ELF-1 (cell line): Measurements from ENCODE around the gene PAM.

Source experiments
- DNase-seq: peaks from one replicate; pipeline ENCODE4 v3.0.0-alpha.2; 2016; ENCODE audit warnings: low read depth, low spot score

Gene PAM

DNA sequence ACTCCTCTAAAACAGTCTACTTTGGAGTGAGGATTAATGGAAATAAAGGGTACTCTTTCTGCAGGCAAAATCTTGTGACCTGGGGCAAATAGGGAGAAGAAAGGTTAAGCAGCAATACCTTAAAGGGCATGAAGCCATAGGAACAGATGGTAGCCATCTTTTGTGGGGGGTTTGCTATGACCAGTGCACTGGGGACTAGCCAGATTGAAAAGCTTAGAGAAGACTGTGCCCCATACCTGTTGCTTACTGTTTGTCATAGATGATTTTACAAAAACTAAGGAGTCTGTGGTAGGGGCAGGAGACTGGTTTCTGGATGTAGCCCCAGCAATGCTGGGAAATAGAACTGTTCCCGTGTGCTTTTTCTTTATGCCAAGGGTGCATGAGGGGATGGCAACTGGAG is 58.6 kb downstream of the PAM start:
- DNase-seq, result no peak

DNA sequence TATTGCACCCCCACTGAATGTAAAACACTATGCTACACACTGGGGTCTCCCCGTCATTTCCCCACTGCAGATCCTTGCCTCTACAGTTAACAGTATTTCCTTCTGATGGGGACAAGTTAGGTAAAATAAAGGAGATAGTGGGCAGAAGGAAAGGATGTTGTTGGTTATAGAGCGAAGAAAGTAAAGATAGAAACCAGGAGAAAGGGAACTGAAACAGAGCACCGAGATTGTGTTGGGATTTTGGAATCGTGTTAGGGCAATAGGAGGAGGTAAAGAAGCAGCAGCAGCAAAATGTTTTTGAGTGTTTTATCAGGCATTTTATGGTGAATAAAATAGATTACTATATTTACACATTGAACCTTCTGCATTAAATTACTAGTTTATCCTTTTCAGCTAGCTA is 60.0 kb downstream of the PAM start:
- DNase-seq, result no peak

DNA sequence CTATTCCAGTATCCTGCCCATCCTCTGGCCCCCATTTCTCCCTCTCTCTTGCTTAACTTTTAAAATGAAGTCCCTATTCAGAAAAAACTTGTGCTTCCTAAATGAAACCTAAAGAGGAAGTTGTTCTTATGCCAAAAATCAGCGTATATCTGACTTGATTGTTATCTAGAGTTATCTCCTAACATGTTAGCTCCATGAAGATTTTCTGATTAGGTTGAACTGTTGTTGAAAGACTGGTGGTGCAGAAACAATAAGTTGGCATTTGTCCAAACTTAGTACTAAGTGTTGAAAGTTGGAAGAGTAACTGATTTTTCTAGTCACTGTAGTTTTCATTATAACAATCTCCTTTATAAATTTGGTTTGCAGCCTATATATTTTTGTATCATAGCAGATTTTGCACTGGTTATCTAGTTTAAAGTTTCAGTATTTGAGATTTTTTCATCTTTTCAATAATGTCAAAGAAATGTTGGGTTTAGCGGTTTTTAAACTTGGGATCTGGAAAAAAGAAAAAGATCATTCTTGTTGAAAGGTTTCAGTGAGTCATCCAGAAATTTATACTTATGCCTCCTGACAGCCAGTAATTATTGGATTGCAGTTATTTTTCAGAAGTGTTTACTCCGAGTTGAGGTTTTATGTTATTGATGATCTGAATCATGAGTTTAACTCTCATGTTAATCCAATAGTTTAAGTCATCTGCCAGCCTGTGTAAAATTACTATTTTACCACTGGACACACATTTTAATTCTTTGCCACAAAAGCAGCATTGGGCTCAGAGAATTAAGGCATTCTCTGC is 60.6 kb downstream of the PAM start:
- DNase-seq, result no peak

DNA sequence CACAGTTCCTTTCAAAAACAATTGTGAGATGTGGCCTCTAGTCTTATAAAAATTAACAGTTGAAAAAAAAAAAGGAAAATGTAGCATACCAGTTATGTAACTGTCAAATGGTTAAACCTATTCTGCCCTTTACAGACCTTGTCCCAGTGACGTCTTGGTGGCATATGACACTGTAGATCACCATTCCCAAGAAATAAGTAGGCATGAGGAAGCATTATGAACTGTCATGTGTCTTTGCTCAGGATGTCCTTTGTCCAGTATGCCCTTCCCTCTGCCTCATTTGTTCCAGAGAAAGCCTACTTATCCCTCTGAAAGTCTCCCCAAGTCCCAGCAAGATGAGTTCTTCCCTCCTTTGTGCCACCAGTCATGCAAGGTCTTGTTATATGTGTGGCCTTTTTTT is 63.2 kb downstream of the PAM start:
- no peak for DNase-seq

DNA sequence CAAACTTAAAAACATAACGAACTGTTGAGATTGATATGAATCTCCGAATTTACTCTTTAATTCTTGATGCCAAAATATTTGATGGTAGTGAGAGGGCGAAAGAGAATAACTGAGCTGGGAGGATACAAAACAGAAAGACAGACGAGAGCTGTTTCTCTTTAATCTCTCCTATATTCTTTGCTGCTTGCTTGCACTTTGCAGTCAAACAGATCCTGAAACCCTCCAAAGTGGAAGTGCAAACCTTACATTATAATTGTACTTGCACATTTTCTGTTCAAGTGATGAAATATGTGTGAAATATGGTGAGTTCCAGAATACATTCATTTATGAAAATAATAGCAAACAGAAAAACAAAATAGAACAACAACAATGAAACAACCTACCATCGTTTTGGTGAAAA is 63.8 kb downstream of the PAM start:
- DNase-seq, result no peak

DNA sequence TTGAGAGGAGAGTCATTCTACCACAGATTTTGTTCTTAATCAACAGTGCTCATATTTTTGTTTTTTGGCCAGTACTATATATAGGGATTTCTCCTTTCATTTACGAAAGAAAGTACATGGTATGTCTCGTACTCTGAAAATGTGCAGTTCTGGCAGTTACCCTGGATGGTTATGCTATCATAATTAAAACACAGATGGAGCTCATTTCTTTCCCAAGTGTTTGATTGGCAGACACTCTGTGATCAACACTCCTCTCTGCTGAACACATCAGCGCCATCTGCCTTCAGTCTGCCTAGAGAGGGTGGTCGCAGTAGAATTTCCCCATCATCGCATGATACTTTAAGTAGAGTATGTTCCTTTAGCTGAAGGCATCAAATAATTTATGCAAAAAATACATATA is 64.5 kb downstream of the PAM start:
- no peak for DNase-seq

DNA sequence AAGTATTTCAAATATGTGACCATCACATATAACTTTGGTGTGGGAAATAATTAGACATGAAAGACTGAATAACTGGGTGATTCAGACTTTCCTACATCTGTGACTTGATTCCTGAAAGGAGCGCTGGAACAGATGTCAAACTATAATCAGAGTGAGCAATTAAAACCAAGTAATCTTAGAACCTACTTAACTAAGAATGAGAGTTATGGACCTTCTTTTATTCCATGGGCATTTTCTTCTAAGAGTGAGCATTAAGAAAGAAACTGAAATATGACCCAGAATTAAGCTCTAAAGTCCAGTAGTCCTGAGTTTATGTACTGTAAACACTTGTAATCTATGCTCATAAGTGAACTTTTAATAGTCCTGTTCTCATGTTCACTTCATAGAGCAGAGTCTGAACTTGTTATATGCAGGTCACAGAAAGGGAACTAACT is 68.4 kb downstream of the PAM start:
- DNase-seq, result no peak

DNA sequence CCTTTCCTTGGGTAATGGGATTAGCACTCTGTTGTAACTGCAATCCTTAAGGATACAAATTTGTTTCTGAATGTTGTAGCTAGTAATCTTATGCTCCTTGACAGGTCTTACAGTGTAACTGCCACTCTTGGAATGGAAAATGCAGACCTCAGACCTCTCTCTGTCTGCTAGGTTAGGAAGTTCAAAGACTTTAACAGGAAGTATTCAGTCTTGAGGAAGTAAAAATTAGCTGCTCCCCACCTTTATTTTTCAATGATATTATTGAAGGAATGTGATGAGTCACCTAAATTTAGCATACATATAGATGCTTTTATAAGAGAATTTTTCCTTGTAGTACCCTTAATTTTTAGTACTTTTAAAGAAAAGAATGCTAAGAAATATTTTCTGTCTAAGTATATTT is 71.5 kb downstream of the PAM start:
- no peak for DNase-seq

DNA sequence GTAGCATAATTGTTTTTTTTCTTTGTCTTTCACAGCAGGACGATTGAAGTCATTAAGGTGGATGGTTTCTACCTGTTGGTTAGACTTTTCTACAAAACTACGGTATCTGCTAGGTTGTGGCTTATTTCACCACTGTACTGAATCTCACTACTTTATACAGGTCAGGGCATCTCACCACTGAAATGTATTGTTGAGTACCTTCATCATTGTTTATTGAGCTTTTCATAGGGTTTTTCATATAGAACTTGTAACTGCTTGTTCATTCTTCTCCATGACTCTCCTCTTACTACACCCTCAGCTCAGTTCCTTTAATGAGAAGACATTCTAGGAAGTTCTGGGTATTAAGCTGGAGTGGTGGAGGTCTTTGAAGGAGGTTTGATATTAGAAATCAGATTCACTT is 75.1 kb downstream of the PAM start:
- DNase-seq, result no peak

DNA sequence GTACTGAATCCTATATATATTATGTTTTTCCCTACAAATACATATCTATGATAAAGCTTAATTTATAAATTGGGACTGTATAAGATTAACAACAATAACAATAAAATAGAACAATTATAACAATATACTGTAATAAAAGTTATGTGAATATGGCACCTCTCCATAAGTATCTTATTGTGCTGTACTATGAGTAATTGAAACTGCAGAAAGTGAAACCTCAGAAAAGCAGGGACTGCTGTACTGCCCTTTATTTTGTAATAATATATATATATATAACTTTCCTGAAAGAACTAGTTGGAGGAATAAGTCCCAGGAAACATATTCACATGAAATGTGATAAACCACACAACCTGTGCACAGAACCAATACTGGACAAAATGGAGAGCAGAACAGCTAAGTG is 77.3 kb downstream of the PAM start:
- no peak for DNase-seq

DNA sequence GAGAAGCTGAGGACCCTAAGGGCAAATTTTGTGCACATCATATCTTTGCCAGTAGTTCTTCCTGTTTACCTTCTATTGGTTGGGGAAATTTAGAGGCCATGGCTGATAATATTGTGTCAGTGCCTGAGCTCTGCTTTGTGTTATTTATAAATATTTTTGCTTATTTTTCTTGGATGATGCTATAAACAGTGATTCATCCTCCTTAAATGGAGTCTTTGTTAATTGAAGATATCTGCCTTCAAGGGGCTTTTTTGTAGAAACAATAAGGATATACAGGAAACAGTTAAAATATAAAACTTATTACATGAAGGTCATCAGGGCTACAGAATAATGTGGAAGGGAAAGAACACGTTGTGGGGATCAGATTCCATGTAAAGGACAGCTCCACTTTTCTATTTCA is 78.0 kb downstream of the PAM start:
- no peak for DNase-seq

DNA sequence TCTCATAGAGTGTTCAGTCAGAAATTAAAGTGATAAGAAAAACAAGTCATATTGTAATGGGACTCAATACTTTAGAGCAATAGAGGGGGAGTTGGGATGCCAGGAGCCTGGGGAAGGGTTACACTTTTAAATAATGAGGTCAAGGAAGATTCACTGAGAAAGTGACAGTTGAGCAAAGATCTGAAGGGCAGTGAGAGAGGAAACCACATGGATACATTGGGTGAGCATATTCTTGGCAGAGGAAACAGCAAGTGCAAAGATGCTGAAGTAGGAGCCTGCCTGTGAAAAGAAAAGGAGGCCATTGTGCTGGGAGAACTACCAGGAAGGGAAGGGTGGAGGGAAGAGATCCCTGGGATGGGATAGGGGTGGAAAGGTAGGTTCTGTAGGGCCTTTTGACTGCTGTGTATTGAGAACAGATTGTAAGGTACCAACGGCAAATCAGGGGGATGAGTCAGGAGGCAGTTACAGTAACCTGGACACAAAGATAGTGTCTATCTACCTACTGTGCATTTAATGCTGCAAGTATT is 79.4 kb downstream of the PAM start:
- no peak for DNase-seq

DNA sequence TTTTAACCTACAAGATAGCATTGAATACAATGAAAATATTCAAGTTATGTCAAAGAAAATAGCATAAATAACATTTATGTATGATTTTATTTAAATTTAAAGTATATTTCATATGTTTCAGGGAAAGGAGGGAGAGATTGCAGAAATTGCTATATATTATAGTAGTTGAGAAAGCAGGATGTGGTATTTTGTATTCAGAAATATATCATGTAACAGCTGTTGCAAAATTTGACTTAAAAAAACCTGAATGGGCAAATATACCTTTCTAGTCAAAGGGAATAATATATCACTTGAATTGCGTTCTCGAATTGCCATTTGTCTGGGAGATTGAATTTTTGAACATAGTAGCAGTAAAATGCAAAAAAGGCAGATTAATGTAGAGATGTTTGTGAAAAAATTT is 80.6 kb downstream of the PAM start:
- DNase-seq, result no peak

DNA sequence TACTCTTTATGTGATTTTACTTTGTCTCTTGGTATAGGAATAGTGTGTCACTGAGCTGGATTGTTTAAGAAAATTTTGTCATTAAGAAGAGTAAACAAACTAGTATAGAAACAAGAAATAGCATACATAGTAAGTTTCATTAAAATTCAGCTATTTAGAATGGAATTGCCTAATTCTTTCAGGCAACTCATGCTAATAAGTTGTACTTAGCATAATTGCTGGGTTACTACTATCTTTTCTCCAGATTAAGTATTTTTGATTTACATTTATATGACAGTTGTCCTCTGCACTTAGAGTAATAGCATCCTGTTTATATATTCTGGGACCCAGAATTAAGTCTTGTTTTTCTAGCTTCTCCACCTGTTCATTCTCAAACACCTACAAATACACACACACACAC is 85.9 kb downstream of the PAM start:
- DNase-seq, result no peak

DNA sequence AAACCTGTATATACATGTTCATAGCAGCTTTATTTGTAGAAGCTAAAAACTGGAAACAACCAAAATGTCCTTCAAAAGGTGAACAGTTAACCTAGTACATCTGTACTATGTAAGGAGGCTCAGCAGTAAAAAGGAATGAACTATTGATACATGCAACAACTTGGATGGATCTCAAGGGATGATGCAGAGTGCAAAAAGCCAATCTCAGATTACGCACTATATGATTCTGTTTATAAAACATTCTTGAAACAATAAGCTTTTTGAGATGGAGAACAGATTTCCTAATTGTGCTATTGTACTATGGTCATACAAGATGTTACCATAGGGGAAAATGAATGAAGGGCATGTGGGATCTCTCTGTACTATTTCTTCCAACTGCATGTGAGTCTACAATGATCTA is 88.9 kb downstream of the PAM start:
- no peak for DNase-seq

DNA sequence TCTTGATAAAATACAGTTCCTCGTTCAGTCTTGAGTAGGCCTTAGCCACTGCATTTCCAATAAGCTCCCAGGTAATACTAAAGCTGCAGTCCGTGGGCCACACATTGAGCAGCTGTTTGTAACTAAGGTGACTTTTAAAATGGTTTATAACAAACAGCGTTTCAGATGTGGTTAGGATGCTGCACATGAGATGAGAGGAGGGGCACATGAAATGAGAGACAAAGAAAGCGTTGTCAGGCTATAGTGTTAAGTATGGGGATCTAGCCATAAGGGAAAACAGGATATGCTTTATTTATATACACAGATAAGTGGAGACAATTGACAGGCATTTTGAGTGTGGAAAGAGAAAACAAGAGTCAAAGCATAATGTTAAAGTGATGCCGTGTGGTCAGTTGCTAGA is 89.9 kb downstream of the PAM start:
- DNase-seq, result no peak

DNA sequence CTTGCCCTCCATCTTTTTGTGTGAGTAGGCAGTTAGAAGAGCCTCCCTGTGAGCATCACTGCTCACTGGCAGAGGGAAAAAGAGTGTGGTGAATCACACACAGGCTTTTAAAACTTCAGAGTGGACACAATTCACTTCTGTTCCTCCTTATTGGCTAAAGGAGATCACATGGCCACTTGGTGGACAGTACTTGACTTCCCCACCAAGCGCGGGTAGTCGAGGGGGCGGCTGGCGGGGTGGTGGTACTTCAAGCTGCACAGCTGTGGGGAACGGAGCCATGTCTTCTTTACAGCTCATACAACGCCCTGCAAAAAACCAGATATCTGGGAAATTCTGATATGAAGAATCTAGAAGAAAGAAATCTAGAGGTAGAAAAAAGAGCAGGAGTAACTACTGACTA is 95.4 kb downstream of the PAM start:
- DNase-seq, result no peak

DNA sequence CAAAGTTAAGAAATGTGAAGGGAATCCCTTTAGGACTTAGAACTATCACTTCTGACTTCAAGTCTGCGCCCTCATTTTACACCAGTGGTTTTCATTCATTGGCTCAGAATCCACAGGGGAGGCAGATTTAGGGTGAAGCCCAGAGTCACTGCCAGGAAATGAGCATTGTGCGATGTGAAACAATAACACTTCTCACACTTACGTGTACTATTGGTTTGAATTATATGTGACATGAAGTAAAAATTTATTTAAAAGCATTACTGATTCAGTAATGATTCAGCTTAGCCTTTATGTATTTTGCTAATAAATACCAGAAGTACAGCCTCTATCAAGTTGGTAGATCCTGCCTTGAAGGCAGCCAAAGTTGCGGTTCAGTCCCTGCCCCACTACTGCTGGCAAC is 98.6 kb downstream of the PAM start:
- DNase-seq, result no peak

DNA sequence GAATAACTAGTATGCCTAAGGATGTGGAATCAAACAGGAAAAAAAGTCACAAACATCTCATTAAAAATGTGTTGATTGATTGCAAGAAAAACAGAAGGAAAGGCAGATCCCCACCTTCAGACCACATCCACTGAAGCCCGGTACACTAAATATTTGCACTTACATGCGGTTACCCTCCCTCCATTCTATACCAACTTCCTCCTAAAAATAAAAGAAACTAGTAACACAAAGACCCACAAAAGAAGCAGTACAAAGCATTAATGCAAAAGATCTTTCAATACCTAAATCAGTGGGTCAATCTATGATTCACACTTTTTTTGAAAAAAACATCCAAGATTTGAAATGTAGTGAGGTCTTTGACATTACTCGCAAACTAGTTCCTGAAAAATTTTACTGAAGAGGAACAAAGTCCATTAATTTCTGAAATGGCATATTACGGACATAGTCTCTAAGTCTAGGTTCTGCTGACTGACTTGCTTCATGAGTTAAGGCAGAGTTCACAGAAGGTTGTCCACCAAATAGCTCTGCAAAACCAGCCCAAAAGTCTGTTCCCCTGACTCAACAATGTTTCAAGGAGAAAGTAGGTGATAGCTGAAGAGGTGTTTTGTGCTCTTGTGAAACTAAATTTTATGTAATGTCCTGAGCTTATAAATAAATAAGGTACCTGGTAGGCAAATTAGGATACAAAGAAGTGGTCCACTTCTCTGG is 100.7 kb downstream of the PAM start:
- no peak for DNase-seq

DNA sequence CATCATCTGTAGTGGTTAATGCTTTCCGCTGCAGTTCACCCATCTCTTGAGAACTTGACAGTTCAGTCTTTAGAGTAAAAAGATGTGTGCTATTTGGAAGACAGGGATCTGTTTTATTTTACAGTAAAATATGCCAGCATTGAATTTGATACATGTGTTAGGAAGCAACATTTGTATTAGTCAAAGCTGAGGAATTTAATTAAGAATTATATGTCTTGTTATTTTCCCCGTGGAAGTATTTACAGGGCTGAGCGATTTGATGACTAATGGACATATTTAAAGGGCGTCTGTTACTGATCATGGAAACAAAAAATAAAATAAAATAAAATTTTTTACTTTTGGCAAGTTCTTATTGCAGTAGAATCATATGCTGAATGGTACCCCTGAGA is 101.3 kb downstream of the PAM start:
- DNase-seq, result no peak

DNA sequence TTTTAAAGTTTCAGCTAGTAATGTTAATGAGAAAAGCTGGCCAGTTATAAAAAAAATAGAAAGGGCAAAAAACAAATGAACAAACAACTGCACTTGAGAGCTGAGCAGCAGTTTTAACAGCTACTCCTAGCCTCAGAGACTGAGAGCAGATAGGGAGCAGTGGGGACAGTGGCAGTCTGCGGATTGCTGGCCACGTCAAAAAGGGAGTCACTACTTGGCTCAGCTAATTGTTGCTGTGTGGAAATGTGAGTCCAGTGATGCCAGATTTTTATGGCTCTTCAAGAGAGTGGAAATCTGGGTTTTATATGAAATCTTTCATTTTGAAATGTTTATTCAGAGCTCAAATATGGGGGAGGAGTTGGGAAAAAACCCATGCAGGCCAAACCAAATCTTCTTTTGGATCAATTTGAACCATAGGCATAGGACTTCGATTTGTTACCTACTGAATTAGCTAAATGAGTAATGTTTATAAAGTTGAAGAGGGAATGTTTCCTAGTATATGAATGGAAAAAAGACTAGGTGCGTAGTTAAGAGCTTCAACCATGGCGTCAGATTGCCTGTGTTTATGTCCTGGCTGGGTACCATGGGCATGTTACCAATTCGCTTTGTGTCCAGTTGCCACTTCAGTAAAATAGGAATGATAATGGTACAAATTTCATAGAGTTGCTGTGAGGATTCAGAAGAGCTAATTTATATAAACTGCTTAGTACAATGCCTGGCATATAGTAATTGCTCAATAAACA is 102.1 kb downstream of the PAM start:
- DNase-seq, result no peak

DNA sequence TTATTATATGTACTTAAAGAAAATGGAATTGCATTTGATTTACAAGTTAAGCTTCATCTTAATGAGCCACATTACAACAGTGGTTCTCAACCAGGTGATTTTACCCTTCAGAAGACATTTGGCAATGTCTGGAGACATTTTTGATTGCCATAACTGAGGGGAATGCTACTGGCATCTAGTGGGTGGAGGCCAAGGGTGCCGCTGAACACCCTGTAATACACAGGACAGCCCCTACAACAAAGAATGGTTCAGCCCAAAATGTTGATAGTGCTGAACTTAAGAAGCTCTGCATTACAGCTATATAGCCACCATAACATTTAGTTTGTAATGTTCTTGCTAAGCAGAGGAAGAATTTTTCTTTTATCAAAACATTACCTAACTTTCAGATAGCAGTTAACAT is 103.1 kb downstream of the PAM start:
- no peak for DNase-seq

DNA sequence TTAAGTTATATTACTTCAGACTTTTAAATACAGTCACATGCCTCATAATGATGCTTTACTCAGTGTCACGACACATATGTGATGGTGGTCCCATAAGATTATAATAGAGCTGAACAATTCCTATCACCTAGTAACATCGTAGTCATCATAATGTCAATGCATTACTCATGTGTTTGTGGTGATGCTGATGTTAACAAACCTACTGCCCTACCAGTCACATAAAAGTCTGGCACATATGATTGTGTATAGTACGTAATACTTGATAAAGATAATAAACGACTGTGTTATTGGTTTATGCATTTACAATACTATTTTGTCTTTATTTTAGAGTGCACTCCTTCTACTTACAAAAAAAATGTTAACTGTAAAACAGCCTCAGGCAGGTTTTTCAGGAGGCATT is 103.7 kb downstream of the PAM start:
- no peak for DNase-seq
